ENCODE measurements around the gene FHOD3.

DNA sequence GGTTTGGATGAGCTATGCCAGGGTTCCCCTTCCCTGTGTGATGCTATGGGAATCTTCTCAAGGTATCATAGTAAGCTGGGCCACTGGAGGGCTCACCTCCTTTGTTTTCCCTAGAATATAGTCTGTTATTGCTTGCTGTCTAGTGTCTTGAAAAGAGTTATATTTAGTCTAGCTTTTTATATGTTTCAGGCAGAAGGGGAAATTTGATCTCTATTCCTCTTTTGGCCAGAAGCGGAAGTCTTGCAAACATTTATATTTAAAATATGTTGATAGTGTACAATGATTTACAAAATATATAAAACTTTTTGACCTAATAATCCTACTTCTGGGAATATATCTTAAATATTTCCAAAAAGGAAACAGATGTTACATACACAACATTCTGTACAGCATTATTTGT lies 260.7 kb downstream of the FHOD3 start:
- TF ChIP-seq, protein P1, sequence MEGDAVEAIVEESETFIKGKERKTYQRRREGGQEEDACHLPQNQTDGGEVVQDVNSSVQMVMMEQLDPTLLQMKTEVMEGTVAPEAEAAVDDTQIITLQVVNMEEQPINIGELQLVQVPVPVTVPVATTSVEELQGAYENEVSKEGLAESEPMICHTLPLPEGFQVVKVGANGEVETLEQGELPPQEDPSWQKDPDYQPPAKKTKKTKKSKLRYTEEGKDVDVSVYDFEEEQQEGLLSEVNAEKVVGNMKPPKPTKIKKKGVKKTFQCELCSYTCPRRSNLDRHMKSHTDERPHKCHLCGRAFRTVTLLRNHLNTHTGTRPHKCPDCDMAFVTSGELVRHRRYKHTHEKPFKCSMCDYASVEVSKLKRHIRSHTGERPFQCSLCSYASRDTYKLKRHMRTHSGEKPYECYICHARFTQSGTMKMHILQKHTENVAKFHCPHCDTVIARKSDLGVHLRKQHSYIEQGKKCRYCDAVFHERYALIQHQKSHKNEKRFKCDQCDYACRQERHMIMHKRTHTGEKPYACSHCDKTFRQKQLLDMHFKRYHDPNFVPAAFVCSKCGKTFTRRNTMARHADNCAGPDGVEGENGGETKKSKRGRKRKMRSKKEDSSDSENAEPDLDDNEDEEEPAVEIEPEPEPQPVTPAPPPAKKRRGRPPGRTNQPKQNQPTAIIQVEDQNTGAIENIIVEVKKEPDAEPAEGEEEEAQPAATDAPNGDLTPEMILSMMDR (IDR thresholded peaks at IDR 0.05; ENCODE audit: insufficient read depth, low read depth, low read length) = no peak
- no peak for TF ChIP-seq EZH2 (IDR thresholded peaks at IDR 0.05; ENCODE audit: insufficient read depth, low read length)
